Measurements from ENCODE around the gene SLC30A3.

The SLC30A3 gene

GRCh38 chr2:27258051-27258450 is 4.8 kb downstream of the SLC30A3 start:
- DNase-seq (ENCODE audit: low spot score): no peak

- DNase-seq (ENCODE audit: low spot score): no peak
Measured at GRCh38 chr2:27256855-27257454, 5.9 kb downstream of the SLC30A3 start.

GRCh38 chr2:27255660-27256059 is 7.2 kb downstream of the SLC30A3 start:
- DNase-seq (ENCODE audit: low spot score): no peak

GRCh38 chr2:27255187-27255586 is 7.7 kb downstream of the SLC30A3 start:
- no peak for DNase-seq (ENCODE audit: low spot score)

- no peak for DNase-seq (ENCODE audit: low spot score)
Measured at GRCh38 chr2:27251766-27252165, 11.1 kb downstream of the SLC30A3 start.

- DNase-seq (ENCODE audit: low spot score): no peak
Measured at GRCh38 chr2:27250652-27251379, 12.0 kb downstream of the SLC30A3 start.

- no peak for DNase-seq (ENCODE audit: low spot score)
Measured at GRCh38 chr2:27249891-27250651, 12.8 kb downstream of the SLC30A3 start.

GRCh38 chr2:27249159-27249890 is 13.5 kb downstream of the SLC30A3 start:
- no peak for DNase-seq (ENCODE audit: low spot score)

GRCh38 chr2:27247893-27248292 is 15.0 kb downstream of the SLC30A3 start:
- DNase-seq (ENCODE audit: low spot score): no peak

- DNase-seq (ENCODE audit: low spot score): no peak
Measured at GRCh38 chr2:27245626-27246025, 17.2 kb downstream of the SLC30A3 start.

GRCh38 chr2:27245116-27245515 is 17.7 kb downstream of the SLC30A3 start:
- no peak for DNase-seq (ENCODE audit: low spot score)

GRCh38 chr2:27243391-27244130 is 19.3 kb downstream of the SLC30A3 start:
- no peak for DNase-seq (ENCODE audit: low spot score)

GRCh38 chr2:27242614-27242951 is 20.3 kb downstream of the SLC30A3 start:
- no peak for DNase-seq (ENCODE audit: low spot score)

- no peak for DNase-seq (ENCODE audit: low spot score)
Measured at GRCh38 chr2:27241761-27242613, 20.9 kb downstream of the SLC30A3 start.

- no peak for DNase-seq (ENCODE audit: low spot score)
Measured at GRCh38 chr2:27240406-27240805, 22.4 kb downstream of the SLC30A3 start.

- DNase-seq (ENCODE audit: low spot score): no peak
Measured at GRCh38 chr2:27238976-27239375, 23.9 kb downstream of the SLC30A3 start.

- no peak for DNase-seq (ENCODE audit: low spot score)
Measured at GRCh38 chr2:27237341-27237945, 25.4 kb downstream of the SLC30A3 start.

GRCh38 chr2:27236626-27237025 is 26.2 kb downstream of the SLC30A3 start:
- DNase-seq (ENCODE audit: low spot score): no peak

- DNase-seq (ENCODE audit: low spot score): no peak
Measured at GRCh38 chr2:27236136-27236535, 26.7 kb downstream of the SLC30A3 start.

GRCh38 chr2:27233341-27233740 is 29.5 kb downstream of the SLC30A3 start:
- DNase-seq (ENCODE audit: low spot score): no peak
